ENCODE data around the gene FIGNL2.
"Not testable (repeated sequence)": the region's sequence is repeated elsewhere in the genome, so short reads cannot be mapped to it uniquely, and the experiment has no call there.

Gene FIGNL2

DNA sequence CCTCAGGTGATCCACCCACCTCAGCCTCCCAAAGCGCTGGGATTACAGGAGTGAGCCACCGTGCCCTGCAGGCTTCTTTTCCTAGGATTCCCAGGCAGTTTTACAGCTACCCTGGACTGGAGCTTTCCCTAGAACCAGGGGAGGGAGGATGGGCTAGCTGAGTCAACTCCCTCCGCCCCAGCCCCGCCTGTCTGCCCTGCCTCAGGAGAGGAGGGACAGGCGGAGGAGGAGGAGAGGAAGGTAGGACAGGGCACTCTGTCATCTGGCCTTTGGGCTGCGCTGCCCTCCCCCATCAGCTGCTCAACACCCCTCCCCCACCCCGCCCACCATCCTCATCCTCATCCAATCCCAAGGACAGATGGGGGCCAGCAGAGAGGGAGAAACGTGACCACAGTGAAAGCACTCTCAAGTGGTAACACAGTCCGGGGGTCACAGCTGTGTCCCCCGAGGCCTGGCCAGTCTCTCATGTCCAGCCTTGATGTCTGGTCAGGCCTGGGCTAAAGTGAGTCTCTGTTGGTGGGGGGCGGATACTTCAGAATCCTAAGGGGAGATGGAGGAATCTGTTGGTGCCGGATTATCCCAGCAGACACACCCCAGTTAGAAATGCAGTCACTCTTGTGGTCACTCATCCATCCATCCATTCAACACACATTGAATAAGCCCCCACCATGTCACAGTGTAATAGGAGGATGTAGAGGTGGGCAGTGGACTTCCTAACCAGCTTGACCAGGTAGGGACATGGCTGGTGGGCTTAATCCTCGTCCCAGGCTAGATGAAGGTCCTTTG lies 12.3 kb downstream of the FIGNL2 start:
- no peak for DNase-seq (ENCODE audit: low spot score)

DNA sequence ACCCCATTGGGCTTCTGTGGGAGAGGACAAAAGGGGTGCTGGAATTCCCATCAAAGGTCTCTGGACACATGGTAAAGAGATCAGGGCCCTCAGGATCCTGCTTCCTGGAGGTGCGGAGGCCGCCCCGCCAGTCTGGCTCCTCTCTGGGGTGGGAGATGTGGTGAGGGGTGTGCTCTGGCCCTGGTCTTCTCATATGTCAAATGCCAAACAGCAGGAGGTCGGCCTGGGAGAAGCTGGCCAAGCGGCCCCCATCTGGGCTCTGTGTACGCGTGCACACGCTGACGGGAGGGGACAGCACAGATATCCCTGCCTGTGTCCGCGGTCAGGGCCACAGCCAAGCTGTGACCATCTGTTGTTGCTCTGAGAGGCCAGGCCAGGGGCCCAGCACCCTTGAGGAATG lies 14.1 kb downstream of the FIGNL2 start:
- no peak for DNase-seq (ENCODE audit: low spot score)

DNA sequence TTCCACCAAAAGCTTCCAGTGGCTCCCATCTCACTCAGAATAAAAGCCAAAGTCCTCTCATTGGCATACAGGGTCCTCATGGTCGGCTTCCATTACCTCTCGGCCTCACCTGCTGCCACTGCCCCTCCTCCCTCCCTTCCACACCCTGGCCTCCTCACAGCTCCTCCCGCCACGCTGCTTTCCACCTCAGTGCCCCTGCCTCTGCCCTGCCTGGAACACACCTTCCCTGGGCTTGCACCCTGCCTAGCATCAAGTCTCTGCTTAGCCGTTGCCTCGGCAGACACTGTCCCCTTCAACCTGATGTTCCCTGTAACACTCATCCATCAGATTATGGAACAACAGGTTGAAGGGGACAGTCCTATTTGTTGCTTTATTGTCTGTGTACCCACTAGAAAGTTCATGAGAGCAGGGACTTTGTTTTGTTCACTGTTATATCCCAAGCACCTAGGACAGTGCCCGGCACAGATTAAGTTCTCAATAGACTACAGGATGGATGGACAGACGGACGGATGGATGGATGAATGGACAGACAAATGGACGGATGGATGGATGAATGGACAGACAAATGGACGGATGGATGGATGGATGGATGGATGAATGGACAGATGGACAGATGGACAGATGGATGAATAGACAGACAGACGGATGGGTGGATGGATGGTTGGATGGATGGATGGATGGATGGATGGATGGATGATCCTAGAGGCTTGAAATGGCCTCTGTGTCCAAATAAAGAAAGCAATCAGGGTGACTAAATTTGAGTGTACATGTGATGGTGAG lies 14.9 kb downstream of the FIGNL2 start:
- no peak for DNase-seq (ENCODE audit: low spot score)

DNA sequence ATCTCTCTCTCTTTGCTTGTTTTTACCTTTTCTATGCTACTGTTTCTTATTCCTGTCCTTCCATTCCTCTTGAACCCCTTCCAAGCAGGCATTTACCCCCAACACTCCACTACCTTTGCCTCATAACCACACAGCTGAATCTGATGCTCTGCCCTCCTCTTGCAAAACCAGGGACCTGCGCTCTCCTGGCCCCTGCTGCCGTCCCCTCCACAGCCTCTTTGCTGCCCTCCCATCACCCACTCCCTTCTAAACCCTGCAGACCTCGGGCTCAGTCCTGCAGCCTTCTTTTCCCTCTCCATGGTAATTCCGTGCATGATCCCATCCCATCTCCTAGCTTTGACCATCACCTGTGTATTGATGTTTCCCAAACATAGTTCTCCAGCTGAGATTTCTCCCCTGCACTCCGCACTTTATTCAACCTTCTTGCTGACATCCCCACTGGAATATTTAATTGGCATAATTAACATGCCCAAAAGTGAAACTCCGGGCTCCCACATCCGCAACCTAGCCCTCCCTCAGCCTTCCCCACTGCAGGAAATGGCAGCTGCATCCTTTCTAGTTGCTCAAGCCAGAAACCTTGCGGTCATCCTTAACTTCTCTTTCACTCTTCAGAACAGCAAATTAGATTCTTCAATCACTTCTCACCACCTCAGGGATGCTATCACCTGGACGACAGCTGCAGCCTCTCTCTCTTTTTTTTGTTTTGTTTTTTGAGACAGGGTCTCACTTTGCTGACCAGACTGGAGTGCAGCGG lies 16.0 kb downstream of the FIGNL2 start:
- no peak for DNase-seq (ENCODE audit: low spot score)

- DNase-seq (ENCODE audit: low spot score), result not testable (repeated sequence)
Observed at GRCh38 chr12:51831817-51832216, 16.7 kb downstream of the FIGNL2 start.

- no peak for DNase-seq (ENCODE audit: low spot score)
Observed at GRCh38 chr12:51829641-51830040, 18.9 kb downstream of the FIGNL2 start.

GRCh38 chr12:51829011-51829481 lies 19.5 kb downstream of the FIGNL2 start:
- DNase-seq (ENCODE audit: low spot score), result no peak

GRCh38 chr12:51827925-51828818 lies 20.3 kb downstream of the FIGNL2 start:
- DNase-seq (ENCODE audit: low spot score), result peak; percentile 81

GRCh38 chr12:51826881-51827280 lies 21.6 kb downstream of the FIGNL2 start:
- DNase-seq (ENCODE audit: low spot score), result no peak

- DNase-seq (ENCODE audit: low spot score), result no peak
Observed at GRCh38 chr12:51825216-51825615, 23.3 kb downstream of the FIGNL2 start.

DNA sequence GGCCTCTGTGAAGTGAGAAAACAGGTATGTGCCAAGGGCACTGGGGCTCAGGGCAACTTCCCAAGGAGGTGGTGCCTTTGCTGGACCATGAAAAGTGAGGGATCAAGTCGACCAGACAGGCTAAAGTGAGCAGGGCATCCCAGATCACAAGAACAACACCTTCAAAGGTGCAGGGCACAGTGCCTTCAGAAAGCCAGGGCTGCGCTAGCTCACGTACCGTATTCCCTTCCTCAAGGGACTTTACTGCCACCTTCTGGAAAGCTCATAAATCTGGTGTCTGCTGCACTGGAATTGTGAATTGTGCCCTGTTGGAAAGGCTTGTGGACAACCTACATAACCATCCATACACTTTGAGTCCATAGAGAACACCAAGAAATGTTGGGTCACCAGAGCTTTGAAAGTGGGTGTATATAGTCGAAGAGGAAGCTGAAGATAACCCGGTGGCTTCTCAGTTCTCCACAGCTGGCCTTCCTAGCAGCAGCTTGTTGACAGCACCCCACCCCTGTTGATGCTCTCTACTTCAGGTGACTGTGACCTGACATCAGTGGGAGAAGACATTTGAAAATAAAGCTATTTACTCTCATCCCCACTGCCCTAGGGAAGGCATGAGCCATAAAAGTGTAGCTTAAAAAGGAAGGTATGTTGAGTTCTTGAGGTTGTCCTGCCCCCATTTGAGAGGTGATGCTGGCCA lies 24.5 kb downstream of the FIGNL2 start:
- peak; percentile 53 for DNase-seq (ENCODE audit: low spot score)

- DNase-seq (ENCODE audit: low spot score), result no peak
Observed at GRCh38 chr12:51822956-51823355, 25.6 kb downstream of the FIGNL2 start.

GRCh38 chr12:51822261-51822616 lies 26.3 kb downstream of the FIGNL2 start:
- no peak for DNase-seq (ENCODE audit: low spot score)

- DNase-seq (ENCODE audit: low spot score), result no peak
Observed at GRCh38 chr12:51821440-51822260, 26.9 kb downstream of the FIGNL2 start.

DNA sequence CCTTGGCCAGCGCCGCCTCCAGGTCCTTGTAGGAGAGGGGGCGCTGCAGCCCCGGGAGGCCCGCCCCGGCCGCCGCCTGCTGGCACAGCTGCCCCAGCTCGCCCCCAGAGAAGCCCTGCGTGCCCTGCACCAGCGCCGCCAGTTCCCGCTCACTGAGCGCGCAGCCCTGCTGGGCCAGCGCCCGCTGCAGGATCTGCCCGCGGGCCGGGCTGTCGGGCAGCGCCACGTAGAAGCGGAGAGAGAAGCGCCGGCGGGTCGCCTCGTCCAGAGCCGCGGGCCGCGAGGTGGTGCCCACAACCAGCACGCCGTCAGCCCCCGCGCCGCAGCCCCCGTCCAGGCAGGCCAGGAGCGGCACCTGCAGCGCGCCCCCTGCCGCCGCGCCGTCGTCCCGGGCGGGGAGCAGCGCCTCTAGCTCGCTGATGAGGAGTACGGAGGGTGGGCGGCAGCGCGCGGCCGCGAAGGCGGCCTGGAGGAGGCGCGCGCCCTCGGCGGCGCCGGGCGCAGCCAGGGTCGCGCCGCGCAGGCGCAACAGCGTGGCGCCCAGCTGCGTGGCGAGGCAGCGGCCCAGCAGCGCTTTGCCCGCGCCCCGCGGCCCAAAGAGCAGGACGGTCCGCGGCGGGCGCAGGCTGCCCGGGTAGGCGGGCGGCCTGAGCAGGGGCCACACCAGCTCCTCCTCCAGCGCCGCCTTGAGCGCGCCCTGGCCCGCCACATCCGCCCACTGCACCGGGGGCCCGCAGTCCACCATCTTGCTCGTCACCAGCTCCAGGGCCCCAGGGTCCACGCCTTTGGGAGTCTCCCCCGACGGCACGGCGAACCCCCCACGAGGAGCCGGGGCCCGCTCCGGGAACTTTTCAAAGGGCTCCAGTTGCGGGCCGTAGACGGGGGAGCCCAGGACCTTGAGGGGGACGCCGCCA lies 27.7 kb downstream of the FIGNL2 start:
- no peak for DNase-seq (ENCODE audit: low spot score)

DNA sequence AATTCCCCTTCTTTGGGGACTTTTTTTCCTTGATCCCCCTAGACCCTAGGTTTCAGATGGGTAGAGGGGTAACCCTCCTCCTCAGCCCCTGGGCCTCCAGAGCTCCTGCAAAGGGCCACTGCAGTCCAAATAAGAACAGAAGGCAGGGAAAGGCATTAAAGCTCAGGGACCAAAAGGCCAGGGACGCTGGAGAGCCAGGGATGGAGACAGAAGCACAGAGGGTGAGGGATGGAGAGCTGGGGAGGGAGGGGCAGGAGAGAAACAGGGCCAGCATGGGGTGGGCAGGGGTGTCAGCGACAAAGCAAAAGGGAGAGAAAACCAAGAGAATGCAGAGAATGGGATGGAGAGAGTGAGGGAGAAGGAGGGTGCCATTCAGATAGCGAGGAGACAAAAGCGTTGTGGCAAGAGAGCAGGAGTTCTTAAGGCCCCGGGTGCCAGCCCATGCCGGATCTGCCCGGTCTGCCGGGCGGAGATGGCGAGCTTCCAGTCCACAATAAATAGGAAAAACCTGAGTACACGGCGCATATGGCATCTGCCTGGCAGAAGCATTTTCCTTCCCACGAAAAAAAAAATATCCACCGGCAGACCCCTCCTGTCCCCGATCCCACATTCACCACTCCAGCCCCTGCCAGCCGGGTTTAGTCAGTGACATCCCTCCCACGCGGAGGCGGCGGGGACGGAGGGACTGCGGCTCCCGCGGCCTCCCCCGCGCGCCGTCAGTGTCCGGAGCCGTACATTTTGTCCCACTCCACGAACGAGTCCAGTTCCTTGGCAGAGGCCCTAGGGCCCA lies 28.6 kb downstream of the FIGNL2 start:
- DNase-seq (ENCODE audit: low spot score), result no peak

DNA sequence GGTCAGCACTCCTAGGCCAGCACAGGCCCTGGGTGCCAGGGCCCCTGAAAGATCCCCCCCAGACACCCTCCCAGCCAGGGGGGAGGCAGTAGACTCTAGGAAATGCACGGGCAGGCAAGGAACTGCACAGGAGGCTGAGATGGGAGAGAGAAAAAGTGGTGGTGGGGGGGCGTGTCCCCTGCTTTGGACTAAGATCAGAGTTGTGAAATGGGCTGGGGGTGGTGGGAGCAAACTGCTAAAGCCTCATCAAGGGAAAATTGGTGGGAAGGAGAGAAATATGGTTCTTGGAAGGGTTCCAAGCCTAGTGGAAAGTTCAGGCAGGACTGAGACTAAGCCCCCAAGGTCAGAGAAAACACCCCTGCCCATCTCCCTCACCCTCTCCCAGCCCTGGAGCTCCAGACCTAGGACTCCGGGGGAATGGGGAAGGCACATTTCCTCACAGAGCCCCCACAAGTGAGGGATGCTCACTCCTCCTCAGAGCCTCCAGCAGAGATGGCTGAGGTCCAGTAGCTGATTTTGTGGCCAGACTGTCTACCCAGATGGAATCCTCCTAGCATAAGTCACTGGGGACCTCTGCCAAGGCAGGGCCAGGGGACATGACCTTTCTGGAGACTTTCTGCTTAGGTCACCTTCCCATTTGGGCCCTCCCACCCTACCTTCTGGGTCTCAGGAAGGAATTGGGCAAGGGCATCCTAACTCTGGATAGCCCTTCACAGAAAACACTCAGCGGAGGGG lies 29.8 kb downstream of the FIGNL2 start:
- DNase-seq (ENCODE audit: low spot score), result no peak

All from kidney capillary endothelial cell (primary cell).